ENCODE measurements around the gene TTC13.

TTC13 gene

DNA sequence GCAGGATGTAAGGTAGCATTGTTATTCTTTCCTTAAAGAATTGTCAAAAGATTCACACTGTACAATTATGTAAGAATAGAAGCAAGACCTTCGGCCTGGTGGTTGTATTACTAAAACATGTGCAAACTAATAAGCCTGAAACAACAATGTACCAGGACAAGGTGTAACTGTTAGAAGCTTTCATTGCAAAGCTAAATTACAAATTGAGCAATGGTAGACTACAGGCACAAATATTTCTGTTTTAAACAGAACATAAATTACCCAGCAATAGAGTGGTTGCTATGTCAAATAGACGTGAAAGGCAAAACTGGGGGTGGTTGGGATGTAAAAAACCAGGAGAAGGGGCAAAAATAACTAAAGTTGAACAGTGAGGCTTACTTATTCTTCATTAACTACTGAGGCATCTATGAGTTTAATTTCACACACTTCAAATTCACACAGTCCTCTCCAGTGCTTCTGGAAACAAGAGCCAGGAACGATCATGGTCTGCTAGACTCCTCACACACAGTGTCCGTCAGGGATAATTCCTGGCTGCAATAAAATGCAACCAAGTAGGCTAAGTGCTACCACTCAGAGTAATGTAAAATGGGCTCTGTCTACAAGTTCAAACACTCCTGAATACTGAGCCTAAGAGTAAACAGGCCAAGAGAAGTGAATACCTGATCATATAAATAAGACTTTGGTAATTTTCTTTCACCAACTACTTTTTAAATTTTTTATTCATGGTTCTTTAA lies 71.0 kb downstream of the TTC13 start:
- no peak for DNase-seq (ENCODE audit: low spot score)

- DNase-seq (ENCODE audit: low spot score), result peak; percentile 45
Measured at GRCh38 chr1:230906226-230906625, 72.4 kb downstream of the TTC13 start.

- peak; percentile 80 for DNase-seq (ENCODE audit: low spot score)
Measured at GRCh38 chr1:230905733-230906132, 72.9 kb downstream of the TTC13 start.

GRCh38 chr1:230902349-230902923 lies 76.2 kb downstream of the TTC13 start:
- no peak for DNase-seq (ENCODE audit: low spot score)

DNA sequence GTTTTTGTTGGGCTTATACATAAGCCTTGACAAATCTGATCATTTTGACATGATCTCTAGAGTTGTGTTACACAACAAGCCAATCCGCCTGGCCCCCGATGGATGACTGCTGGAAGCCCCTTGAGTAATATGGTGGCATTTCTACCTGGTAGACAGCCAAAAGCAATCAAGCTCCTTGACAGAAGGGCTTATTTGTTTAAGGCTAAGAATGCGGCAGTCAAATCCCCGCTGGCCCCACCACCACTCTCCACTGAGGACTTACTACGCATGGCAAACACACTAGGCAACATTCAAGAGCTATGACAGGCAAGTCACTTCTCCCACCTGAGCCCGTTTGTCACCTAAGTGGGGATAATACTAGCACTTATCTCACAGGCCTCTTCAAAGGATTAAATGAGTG lies 77.0 kb downstream of the TTC13 start:
- DNase-seq (ENCODE audit: low spot score), result no peak

DNA sequence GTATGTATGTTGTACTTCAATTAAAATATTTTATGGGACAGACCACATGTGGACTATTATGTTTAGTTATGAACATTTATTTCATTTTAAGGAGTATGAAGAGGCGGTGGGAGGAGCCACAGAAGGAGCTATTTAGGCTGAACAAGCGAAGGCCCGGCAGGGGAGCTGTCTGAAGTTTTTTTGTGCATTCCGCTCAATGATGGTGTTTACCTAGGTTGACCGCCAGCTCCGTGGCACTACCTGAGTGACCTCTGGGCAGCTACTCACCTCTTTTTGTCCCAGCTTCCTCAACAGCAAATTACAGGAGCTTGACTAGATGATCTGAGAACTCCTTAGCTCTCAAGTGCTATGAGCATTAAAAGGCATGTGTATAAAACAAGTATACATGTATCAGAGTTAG lies 77.7 kb downstream of the TTC13 start:
- DNase-seq (ENCODE audit: low spot score), result no peak

DNA sequence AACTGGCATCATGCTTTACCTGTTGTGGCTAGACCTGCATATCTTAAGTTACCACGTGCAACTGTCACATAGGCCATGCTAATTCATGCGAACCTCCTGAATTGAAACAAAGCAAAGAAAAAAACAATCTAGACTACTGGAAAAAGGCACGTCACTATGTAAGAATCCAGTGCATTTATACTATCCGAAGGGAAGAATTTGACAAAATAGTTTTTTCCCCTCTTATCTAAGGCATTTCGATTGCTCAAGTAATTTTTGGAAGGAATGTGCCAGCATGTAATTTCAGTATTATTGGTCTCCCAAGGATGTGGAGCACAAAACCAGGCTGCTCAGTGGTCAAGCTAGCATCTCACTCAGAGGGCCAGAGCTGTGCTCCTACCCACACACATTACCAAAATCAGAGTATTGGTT lies 78.8 kb downstream of the TTC13 start:
- no peak for DNase-seq (ENCODE audit: low spot score)

DNA sequence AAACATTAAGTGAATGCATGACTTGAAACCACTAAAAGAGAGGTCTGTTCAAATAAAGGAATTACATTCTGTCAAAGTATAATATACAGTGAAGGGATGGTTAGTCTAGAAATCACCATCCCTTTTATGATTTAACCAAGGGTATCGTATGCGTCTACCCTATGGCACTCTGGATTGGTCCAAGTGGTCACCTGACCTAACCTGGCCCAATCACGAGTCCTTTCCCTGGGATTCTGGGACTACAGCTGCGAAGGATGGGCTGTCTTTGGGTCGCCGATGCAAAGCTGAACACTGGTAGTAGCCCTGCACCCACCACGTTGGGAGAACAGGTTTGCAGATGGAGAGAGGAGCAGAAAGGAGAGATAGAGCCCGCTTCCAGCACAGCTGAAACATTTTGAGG lies 79.9 kb downstream of the TTC13 start:
- DNase-seq (ENCODE audit: low spot score), result no peak

DNA sequence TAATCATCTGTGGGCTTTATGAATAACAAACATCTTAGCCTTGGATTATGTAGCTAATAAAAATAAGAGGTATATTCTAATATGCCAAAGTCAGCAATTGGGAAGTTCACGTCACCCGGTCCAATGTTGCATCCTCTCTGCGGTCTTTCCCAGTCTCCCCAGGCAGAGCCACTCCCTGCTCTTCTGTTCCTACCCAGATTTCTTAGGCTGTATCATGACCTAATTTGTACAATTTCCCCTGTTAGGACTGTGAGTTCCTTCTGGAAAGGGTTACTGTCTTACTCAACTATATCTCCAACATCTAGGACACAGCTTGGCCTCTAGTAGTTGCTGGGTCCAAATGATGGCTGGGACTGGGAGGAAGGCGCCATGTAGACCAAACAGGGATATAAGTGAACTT lies 80.5 kb downstream of the TTC13 start:
- no peak for DNase-seq (ENCODE audit: low spot score)

DNA sequence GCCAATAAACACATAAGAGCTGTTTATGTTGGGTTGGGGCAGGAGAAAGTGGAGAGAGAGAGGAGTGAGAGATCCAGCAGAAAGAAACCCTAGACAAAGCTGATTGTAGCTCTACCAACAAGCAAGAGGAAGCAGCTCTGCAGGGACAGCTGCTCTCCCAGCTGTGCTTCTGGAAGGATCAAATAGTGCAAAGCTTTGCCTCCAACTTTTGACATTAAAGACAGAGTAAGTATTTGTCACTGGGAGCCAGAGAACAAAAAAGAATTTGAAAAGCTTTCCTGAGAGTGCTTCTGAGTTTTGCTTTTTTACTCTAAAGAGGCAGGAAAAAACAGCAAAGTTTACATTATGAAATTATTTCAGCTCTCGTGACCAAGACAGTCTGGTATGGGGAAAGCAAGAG lies 81.9 kb downstream of the TTC13 start:
- no peak for DNase-seq (ENCODE audit: low spot score)

- DNase-seq (ENCODE audit: low spot score), result no peak
Measured at GRCh38 chr1:230895452-230895851, 83.2 kb downstream of the TTC13 start.

DNA sequence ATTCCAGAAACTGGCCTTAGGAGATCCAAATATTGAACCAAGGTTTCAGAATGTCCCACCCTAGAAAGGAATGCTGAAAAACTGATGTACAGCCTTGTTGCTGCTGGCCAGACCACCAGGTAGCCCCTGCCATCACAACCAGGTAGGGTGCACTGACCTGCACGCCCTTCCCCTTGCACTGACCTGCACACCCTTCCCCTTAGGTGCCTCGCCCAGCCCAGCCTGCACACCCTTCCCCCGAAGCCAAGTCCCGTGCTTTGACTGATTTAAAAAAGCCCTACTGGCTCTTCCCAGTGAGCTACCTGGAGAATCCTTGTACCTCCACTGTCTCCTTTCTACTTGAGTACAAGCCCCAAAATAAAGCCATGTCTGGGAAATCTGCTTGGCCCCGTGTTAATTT lies 84.0 kb downstream of the TTC13 start:
- DNase-seq (ENCODE audit: low spot score), result no peak

GRCh38 chr1:230894032-230894431 lies 84.6 kb downstream of the TTC13 start:
- DNase-seq (ENCODE audit: low spot score), result no peak

GRCh38 chr1:230892018-230892491 lies 86.6 kb downstream of the TTC13 start:
- DNase-seq (ENCODE audit: low spot score), result no peak

DNA sequence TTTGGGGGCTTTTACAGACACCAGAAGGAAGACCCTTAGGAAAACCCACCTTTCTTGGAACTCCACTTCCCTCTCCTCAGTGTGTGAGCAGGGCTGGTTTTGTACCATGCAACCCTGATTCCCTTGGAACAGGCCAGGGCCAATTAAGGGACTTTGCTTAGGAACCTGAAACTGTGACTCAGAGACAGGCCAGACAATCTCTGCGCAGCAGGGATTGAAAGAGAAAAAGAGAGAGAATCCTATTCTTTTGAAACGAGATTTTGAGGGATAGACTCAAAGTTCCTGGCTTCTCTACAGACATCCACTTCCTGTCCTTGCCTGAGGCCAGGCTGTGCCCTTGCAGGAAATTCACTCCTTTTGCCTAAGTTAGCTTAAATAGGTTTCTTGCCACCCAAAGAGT lies 87.2 kb downstream of the TTC13 start:
- peak; percentile 80 for DNase-seq (ENCODE audit: low spot score)

DNA sequence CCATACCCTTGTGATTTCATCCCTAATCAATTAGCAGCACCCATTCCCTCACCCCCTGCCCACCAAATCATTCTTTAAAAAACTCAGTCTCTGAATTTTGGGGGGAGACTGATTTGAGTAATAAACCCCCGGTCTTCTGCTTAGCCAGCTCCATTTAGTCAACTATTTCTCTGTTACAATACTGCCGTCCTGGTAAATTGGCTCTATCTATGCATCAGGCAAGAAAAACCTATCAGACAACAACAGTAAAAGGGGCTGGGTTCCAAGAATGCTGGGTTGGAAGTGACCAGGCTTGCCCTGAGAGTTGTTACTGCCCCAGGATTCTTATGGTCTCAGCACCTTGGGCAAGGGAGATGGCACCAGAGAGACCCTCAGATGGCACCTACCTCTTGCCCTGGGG lies 94.0 kb downstream of the TTC13 start:
- DNase-seq (ENCODE audit: low spot score), result no peak

DNA sequence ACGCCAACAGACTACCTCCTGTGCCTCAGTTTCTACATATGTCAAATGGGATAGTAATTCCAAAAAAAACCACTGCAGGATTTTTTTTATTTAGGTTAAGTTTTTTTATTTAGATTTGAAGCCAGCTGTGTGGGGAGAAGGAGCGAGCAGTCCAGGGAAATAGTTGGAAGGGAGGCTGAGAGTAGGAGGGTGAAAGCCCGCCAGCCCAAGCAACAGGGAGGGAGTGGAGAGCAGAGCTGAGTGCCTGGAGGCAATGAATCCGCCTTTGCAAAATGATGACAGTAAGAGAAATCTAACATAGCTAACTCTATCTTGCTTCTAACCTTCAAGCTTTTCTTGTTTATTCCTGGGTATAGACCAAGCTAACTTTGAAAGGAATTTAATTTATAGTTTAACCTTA lies 94.7 kb downstream of the TTC13 start:
- no peak for DNase-seq (ENCODE audit: low spot score)

GRCh38 chr1:230879778-230880177 lies 98.9 kb downstream of the TTC13 start:
- no peak for DNase-seq (ENCODE audit: low spot score)

GRCh38 chr1:230878591-230878990 lies 100.1 kb downstream of the TTC13 start:
- no peak for DNase-seq (ENCODE audit: low spot score)

DNA sequence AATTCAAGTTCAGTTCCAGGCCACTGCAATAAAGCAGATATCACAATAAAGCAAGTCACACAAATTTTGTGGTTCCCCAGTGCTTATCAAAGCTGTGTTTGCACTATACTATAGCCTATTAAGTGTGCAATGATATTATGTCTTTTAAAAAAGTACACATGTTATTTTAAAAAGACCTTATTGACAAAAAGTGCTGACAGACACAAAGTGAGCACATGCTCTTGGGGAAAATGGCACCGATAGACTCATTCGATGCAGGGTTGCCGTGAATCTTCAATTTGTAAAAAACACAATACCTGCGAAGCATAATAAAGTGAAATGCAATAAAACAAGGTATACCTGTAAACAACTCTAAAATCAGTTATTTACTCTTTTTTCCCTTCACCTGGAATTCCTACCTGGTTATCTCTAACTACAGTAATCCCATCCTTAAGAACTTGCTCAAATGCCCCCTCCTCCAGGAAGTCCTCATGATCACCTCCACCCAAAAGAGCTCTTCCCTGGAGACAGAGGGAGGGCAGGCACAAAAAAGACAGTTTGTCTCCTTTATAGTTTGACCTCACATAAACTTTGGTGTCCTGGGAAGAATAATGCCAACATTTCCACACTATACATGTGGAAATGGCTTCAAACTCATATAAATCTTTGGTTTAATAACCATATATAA lies 100.6 kb downstream of the TTC13 start:
- no peak for DNase-seq (ENCODE audit: low spot score)

- DNase-seq (ENCODE audit: low spot score), result no peak
Measured at GRCh38 chr1:230877146-230877923, 101.3 kb downstream of the TTC13 start.

DNA sequence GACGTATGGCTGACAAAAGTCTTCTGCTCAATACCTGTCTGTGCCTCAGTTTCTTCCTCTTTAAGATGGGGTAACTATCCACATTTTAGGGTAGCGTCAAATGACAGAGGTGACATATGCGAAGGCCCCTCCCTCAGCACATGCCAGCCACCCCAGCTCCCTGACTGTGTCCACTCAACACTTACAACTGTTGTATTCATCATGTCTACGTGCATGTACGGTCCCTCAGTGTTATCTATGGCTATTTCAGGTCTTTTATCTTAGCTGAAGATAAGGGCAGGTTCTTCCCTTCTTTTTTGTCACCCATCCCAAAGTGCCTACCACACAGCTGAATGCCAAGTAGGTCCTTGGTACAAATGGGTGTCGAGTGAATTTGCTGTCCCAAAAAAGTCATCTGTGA lies 102.0 kb downstream of the TTC13 start:
- no peak for DNase-seq (ENCODE audit: low spot score)

DNA sequence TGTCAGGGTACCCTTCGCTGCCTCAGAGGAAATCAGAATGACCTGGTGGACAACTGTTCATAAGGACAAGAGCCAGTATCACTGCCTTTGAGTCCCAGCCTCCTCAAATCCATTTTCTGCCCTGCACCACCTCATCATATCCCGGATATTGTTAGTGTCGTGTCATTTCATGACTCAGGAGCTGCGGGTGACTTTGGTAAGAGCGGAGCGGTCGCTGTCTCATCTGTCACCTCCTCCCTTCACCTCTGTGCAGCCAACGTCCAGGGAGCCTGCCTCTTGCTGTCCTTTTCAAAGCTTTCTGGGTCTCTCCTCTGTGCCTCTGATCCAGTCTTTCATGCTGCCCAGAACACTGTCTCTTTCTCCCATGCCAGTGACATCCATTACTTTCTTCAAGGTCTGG lies 103.3 kb downstream of the TTC13 start:
- DNase-seq (ENCODE audit: low spot score), result no peak

Data from COLO829 (cell line).